Hepatocyte (in vitro differentiated cells): ENCODE measurements around the gene NEMF. TPM values are rescaled to one million over a fixed set of nuclear protein-coding genes. Genes with fewer than 3 reads are reported as not detected.
"Not testable (repeated sequence)": the region's sequence is repeated elsewhere in the genome, so short reads cannot be mapped to it uniquely, and the experiment has no call there.

Experiments
- DNase-seq: peaks from one replicate; pipeline ENCODE4 v3.0.0-alpha.2; 2016; ENCODE audit warnings: low spot score
- H2AFZ ChIP-seq: fragments of 200-600 bp; sonication (generic); 2 replicates; pipeline ENCODE4 v1.6.0; 2016; ENCODE audit warnings: antibody characterized with exemption, mild to moderate bottlenecking
- H3K27ac ChIP-seq: fragments of 200-600 bp; sonication (generic); 2 replicates; pipeline ENCODE4 v1.5.1; 2016; ENCODE audit warnings: mild to moderate bottlenecking
- H3K27me3 ChIP-seq: fragments of 200-600 bp; sonication (generic); 2 replicates; pipeline ENCODE4 v1.6.1; 2016
- H3K36me3 ChIP-seq: fragments of 200-600 bp; sonication (generic); replicated peaks from 2 replicates; pipeline ENCODE4 v1.5.1; 2016; ENCODE audit warnings: low read depth; ENCODE audit not compliant: insufficient read depth
- H3K4me1 ChIP-seq: fragments of 200-600 bp; sonication (generic); 2 replicates; pipeline ENCODE4 v1.5.1; 2016; ENCODE audit warnings: mild to moderate bottlenecking, moderate library complexity; ENCODE audit not compliant: insufficient read depth
- H3K4me2 ChIP-seq: fragments of 200-600 bp; sonication (generic); 2 replicates; pipeline ENCODE4 v1.6.0; 2016
- H3K4me3 ChIP-seq: fragments of 200-600 bp; sonication (generic); 2 replicates; pipeline ENCODE4 v1.5.1; 2016; ENCODE audit warnings: mild to moderate bottlenecking
- H3K79me2 ChIP-seq: fragments of 200-600 bp; sonication (generic); 2 replicates; pipeline ENCODE4 v1.6.0; 2017; ENCODE audit warnings: mild to moderate bottlenecking
- H3K9me2 ChIP-seq: fragments of 200-600 bp; sonication (generic); replicated peaks from 2 replicates; pipeline ENCODE4 v1.6.0; 2017; ENCODE audit warnings: mild to moderate bottlenecking; ENCODE audit not compliant: insufficient read depth
- H3K9me3 ChIP-seq: fragments of 200-600 bp; sonication (generic); 2 replicates; pipeline ENCODE4 v1.5.1; 2016; ENCODE audit warnings: low read depth, mild to moderate bottlenecking
- H4K20me1 ChIP-seq: fragments of 200-600 bp; sonication (generic); 2 replicates; pipeline ENCODE4 v1.6.0; 2016; ENCODE audit warnings: mild to moderate bottlenecking; ENCODE audit not compliant: insufficient read depth, poor library complexity, severe bottlenecking
- EZH2 ChIP-seq: fragments of 200-600 bp; sonication (generic); IDR thresholded peaks from 2 replicates; pipeline ENCODE4 v1.6.1; 2016; ENCODE audit warnings: antibody characterized with exemption, mild to moderate bottlenecking, borderline replicate concordance
- EZH2phosphoT487 ChIP-seq: fragments of 200-600 bp; sonication (generic); IDR thresholded peaks from one replicate; pipeline ENCODE4 v1.6.1; 2018; ENCODE audit warnings: antibody characterized with exemption, mild to moderate bottlenecking, low read depth, moderate library complexity; ENCODE audit not compliant: unreplicated experiment, severe bottlenecking
- WGBS: methylation state at CpG from one replicate; pipeline ENCODE4 v1.1.6; 2016; ENCODE audit warnings: low lambda C conversion rate; ENCODE audit errors: missing lambda C conversion rate; 5-methylcytosine and 5-hydroxymethylcytosine counted together
- polyA plus RNA-seq: library from polyadenylated mRNA; unstranded; fragments of >200 nt; fragmentation: Nextera tagmentation; extraction: Ambion mirVana; gene quantifications from 2 replicates; pipeline ENCODE4 v1.2.1, GENCODE V29; 2016
- total RNA-seq: library from RNA; depleted of rRNA; stranded (reverse); fragments of >200 nt; gene quantifications from 2 replicates; pipeline ENCODE4 v1.2.3, GENCODE V29; 2014
- TF ChIP-seq, protein P1 (sequence below): fragments of 200-600 bp; sonication (generic); IDR thresholded peaks from 2 replicates; pipeline ENCODE4 v1.5.1; 2016; ENCODE audit warnings: antibody characterized with exemption, mild to moderate bottlenecking; ENCODE audit not compliant: poor library complexity

The NEMF gene
- total and polyA plus RNA-seq, 2 experiments from 2014 or later, result 34.0 to 49.5 TPM

GRCh38 chr14:49796025-49796424 is 56.6 kb downstream of the NEMF start:
- no peak overlapping the region for H3K4me2 ChIP-seq
- H3K27ac ChIP-seq, result no peak overlapping the region
- TF ChIP-seq, protein P1, sequence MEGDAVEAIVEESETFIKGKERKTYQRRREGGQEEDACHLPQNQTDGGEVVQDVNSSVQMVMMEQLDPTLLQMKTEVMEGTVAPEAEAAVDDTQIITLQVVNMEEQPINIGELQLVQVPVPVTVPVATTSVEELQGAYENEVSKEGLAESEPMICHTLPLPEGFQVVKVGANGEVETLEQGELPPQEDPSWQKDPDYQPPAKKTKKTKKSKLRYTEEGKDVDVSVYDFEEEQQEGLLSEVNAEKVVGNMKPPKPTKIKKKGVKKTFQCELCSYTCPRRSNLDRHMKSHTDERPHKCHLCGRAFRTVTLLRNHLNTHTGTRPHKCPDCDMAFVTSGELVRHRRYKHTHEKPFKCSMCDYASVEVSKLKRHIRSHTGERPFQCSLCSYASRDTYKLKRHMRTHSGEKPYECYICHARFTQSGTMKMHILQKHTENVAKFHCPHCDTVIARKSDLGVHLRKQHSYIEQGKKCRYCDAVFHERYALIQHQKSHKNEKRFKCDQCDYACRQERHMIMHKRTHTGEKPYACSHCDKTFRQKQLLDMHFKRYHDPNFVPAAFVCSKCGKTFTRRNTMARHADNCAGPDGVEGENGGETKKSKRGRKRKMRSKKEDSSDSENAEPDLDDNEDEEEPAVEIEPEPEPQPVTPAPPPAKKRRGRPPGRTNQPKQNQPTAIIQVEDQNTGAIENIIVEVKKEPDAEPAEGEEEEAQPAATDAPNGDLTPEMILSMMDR, result no peak
- no peak for TF ChIP-seq EZH2phosphoT487
- no peak for TF ChIP-seq EZH2
- no peaks in the 10 kb centered on the region for H3K4me1 ChIP-seq
- H3K9me3 ChIP-seq, result no peaks in the 10 kb centered on the region
- WGBS, result 87% methylated on average over 2 of the region's 2 CpGs
- no peaks in the 10 kb centered on the region for H3K9me2 ChIP-seq
- no peaks in the 10 kb centered on the region for H4K20me1 ChIP-seq
- H3K79me2 ChIP-seq, result no peaks in the 10 kb centered on the region
- H3K4me3 ChIP-seq, result no peak overlapping the region
- H3K36me3 ChIP-seq, result no peaks in the 10 kb centered on the region
- DNase-seq, result no peak
- no peaks in the 10 kb centered on the region for H3K27me3 ChIP-seq
- H2AFZ ChIP-seq, result no peak overlapping the region

DNA sequence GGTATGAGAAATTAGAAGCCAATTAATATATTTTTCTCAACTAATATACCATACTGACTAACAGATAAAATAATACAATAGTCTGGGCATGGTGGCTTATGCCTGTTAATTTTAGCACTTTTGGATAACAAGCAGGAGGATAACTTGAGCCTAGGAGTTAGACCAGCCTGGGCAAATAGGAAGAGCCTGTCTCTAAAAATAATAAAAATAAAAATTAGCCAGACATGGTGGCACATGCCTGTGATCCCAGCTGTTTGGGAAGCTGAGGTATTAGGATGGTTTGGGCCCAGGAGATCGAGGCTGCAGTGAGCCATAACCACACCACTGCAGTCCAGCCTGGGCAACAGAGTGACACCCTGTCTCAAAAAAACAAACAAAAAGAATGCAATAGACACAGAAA is 60.0 kb downstream of the NEMF start:
- H3K4me2 ChIP-seq, result no peak overlapping the region
- no peak overlapping the region for H3K4me3 ChIP-seq
- H3K27me3 ChIP-seq, result no peaks in the 10 kb centered on the region
- no peak overlapping the region for H2AFZ ChIP-seq
- no peaks in the 10 kb centered on the region for H3K9me2 ChIP-seq
- no peak for DNase-seq
- no peaks in the 10 kb centered on the region for H3K9me3 ChIP-seq
- peaks cover 3% of the 10 kb centered on the region for H3K79me2 ChIP-seq
- no peaks in the 10 kb centered on the region for H4K20me1 ChIP-seq
- WGBS, result 0% methylated on average over 1 of the region's 1 CpG
- H3K4me1 ChIP-seq, result no peaks in the 10 kb centered on the region
- TF ChIP-seq EZH2 (no peak), EZH2phosphoT487 (no peak)
- H3K36me3 ChIP-seq, result no peaks in the 10 kb centered on the region
- no peak overlapping the region for H3K27ac ChIP-seq

DNA sequence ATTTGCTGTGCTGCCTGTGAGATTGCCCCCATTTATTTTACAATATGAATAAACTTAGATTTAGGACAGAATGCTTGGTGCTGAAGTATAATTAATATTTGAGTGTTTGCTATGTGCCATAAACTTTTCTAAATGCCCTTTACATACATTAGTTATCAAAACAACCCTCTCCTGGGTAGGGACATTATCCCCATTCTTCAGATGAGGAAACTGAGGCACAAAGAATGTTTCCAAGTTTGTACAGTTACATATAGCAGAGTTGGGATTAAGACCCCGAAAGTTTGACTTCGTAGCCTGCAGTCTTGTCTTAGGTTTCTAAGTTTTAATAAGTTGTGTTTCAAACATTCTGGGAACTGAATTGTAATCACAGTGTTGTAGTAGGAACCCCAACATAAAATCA is 66.3 kb downstream of the NEMF start:
- WGBS, result 98% methylated on average over 2 of the region's 2 CpGs
- H3K36me3 ChIP-seq, result peaks cover 5% of the 10 kb centered on the region

DNA sequence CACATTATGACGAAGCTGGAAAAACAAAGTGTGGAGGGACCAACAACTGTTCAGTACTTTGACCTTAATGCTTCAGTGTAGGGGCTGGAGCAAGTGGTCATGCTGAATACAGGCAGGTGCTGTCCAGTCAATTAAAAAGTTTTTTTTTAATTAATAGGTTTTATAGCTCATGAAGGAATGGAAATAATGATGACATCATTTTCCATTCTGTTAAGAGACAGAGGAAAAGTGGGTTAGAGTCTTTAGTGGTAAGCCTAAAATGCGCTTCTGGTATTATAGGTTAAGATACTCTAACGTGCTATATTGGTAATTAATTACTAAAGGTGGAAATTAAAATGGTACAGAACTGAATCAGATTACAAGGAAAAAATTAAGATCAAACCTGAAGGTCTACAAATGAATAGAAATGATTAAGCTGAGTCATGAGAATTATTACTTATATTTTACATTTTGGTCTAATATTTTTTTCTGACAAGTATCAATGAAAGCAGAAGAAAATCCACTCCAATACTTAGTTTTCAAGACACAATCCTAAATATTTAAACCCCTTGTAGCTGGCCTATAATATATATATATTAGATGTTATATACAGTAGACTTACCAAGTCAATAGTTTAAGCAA is 69.1 kb downstream of the NEMF start:
- Histone ChIP-seq H2AFZ (no peak overlapping the region), H3K27me3 (no peaks in the 10 kb centered on the region), H3K4me3 (no peak overlapping the region), H3K27ac (no peak overlapping the region), H3K9me3 (no peaks in the 10 kb centered on the region), H3K36me3 (peaks cover 5% of the 10 kb centered on the region), H3K9me2 (no peaks in the 10 kb centered on the region), H3K4me1 (no peaks in the 10 kb centered on the region), H3K4me2 (no peak overlapping the region), H4K20me1 (no peaks in the 10 kb centered on the region), H3K79me2 (no peaks in the 10 kb centered on the region)
- TF ChIP-seq EZH2 (no peak), EZH2phosphoT487 (no peak)
- TF ChIP-seq, protein P1, result no peak
- no peak for DNase-seq
- 92% methylated on average over 3 of the region's 3 CpGs for WGBS

More for the DNA sequence above, 66.3 kb downstream of the NEMF start:
- DNase-seq, result no peak
- Histone ChIP-seq H3K9me3 (no peaks in the 10 kb centered on the region), H3K79me2 (peaks cover 3% of the 10 kb centered on the region), H4K20me1 (no peaks in the 10 kb centered on the region), H3K4me3 (no peak overlapping the region), H3K4me1 (no peaks in the 10 kb centered on the region), H3K9me2 (no peaks in the 10 kb centered on the region), H3K27ac (no peak overlapping the region), H3K4me2 (no peak overlapping the region), H3K27me3 (no peaks in the 10 kb centered on the region), H2AFZ (no peak overlapping the region)
- TF ChIP-seq, protein P1, result no peak
- TF ChIP-seq EZH2, result no peak
- TF ChIP-seq EZH2phosphoT487, result no peak

GRCh38 chr14:49781040-49781439 is 71.5 kb downstream of the NEMF start:
- not testable (repeated sequence) for H3K4me1 ChIP-seq, H3K79me2 ChIP-seq, H2AFZ ChIP-seq, H3K4me3 ChIP-seq, H4K20me1 ChIP-seq, H3K27me3 ChIP-seq, H3K36me3 ChIP-seq, H3K9me2 ChIP-seq, H3K27ac ChIP-seq, H3K4me2 ChIP-seq, DNase-seq, H3K9me3 ChIP-seq
- WGBS, result 94% methylated on average over 7 of the region's 7 CpGs
